ENCODE results near the gene ZDHHC11B. TPM values are rescaled to one million over a fixed set of nuclear protein-coding genes. Genes with fewer than 3 reads are reported as not detected.
"Not testable (repeated sequence)": the region's sequence is repeated elsewhere in the genome, so short reads cannot be mapped to it uniquely, and the experiment has no call there.

The ZDHHC11B gene
- total and polyA plus RNA-seq, 9 donors = 3.8 to 51.1 (median 10.4) TPM

- not testable (repeated sequence) for DNase-seq; H3K9me3 ChIP-seq (replicated peaks; ENCODE audit: control insufficient read depth, low read depth, low read length)
- WGBS (ENCODE audit: insufficient coverage) = no CpG with 5 or more reads among the region's 9 CpGs
Observed at GRCh38 chr5:811384-811783, 26.9 kb upstream of the ZDHHC11B start.

GRCh38 chr5:807719-808514, 23.4 kb upstream of the ZDHHC11B start:
- DNase-seq; H3K4me3 ChIP-seq (ENCODE audit: low read length); H3K9me3 ChIP-seq (replicated peaks; ENCODE audit: control insufficient read depth, low read depth, low read length); H3K4me1 ChIP-seq (ENCODE audit: control insufficient read depth, insufficient read depth, low read length); H3K27ac ChIP-seq (ENCODE audit: low read length); H3K27me3 ChIP-seq (ENCODE audit: control insufficient read depth, insufficient read depth, low read length); H3K36me3 ChIP-seq (ENCODE audit: control insufficient read depth, insufficient read depth, low read length): not testable (repeated sequence)
- WGBS (ENCODE audit: insufficient coverage) = no CpG with 5 or more reads among the region's 10 CpGs

More at GRCh38 chr5:811384-811783, 26.9 kb upstream of the ZDHHC11B start:
- not testable (repeated sequence) for H3K36me3 ChIP-seq (ENCODE audit: control insufficient read depth, insufficient read depth, low read length); H3K27ac ChIP-seq (ENCODE audit: low read length); H3K27me3 ChIP-seq (ENCODE audit: control insufficient read depth, insufficient read depth, low read length); H3K4me1 ChIP-seq (ENCODE audit: control insufficient read depth, insufficient read depth, low read length); H3K4me3 ChIP-seq (ENCODE audit: low read length)

- Histone ChIP-seq H3K27ac (ENCODE audit: low read length) (no peak overlapping the region), H3K9me3 (replicated peaks; ENCODE audit: control insufficient read depth, low read depth, low read length) (peaks cover 3% of the 10 kb centered on the region), H3K4me3 (ENCODE audit: low read length) (no peak overlapping the region), H3K27me3 (ENCODE audit: control insufficient read depth, insufficient read depth, low read length) (no peaks in the 10 kb centered on the region), H3K36me3 (ENCODE audit: control insufficient read depth, insufficient read depth, low read length) (no peaks in the 10 kb centered on the region), H3K4me1 (ENCODE audit: control insufficient read depth, insufficient read depth, low read length) (no peaks in the 10 kb centered on the region)
- 55% methylated on average over 2 of the region's 6 CpGs for WGBS (ENCODE audit: insufficient coverage)
- DNase-seq = no peak
Observed at GRCh38 chr5:801472-801871, 16.9 kb upstream of the ZDHHC11B start.

GRCh38 chr5:801055-801454, 16.5 kb upstream of the ZDHHC11B start:
- H3K4me3 ChIP-seq (ENCODE audit: low read length); H3K4me1 ChIP-seq (ENCODE audit: control insufficient read depth, insufficient read depth, low read length): not testable (repeated sequence)
- WGBS (ENCODE audit: insufficient coverage) = 67% methylated on average over 1 of the region's 4 CpGs

GRCh38 chr5:798505-799138, 14.1 kb upstream of the ZDHHC11B start:
- H3K9me3 ChIP-seq (replicated peaks; ENCODE audit: control insufficient read depth, low read depth, low read length); H3K4me1 ChIP-seq (ENCODE audit: control insufficient read depth, insufficient read depth, low read length); DNase-seq; H3K4me3 ChIP-seq (ENCODE audit: low read length); H3K27me3 ChIP-seq (ENCODE audit: control insufficient read depth, insufficient read depth, low read length); H3K36me3 ChIP-seq (ENCODE audit: control insufficient read depth, insufficient read depth, low read length); H3K27ac ChIP-seq (ENCODE audit: low read length): not testable (repeated sequence)
- WGBS (ENCODE audit: insufficient coverage) = no CpG with 5 or more reads among the region's 6 CpGs

More at GRCh38 chr5:801055-801454, 16.5 kb upstream of the ZDHHC11B start:
- not testable (repeated sequence) for H3K27me3 ChIP-seq (ENCODE audit: control insufficient read depth, insufficient read depth, low read length); DNase-seq; H3K36me3 ChIP-seq (ENCODE audit: control insufficient read depth, insufficient read depth, low read length); H3K9me3 ChIP-seq (replicated peaks; ENCODE audit: control insufficient read depth, low read depth, low read length); H3K27ac ChIP-seq (ENCODE audit: low read length)

GRCh38 chr5:797986-798385, 13.5 kb upstream of the ZDHHC11B start:
- H3K36me3 ChIP-seq (ENCODE audit: control insufficient read depth, insufficient read depth, low read length); H3K4me1 ChIP-seq (ENCODE audit: control insufficient read depth, insufficient read depth, low read length); H3K9me3 ChIP-seq (replicated peaks; ENCODE audit: control insufficient read depth, low read depth, low read length); H3K27ac ChIP-seq (ENCODE audit: low read length); H3K27me3 ChIP-seq (ENCODE audit: control insufficient read depth, insufficient read depth, low read length); H3K4me3 ChIP-seq (ENCODE audit: low read length); DNase-seq: not testable (repeated sequence)
- 100% methylated on average over 1 of the region's 4 CpGs for WGBS (ENCODE audit: insufficient coverage)

- H3K9me3 ChIP-seq (replicated peaks; ENCODE audit: control insufficient read depth, low read depth, low read length); H3K4me1 ChIP-seq (ENCODE audit: control insufficient read depth, insufficient read depth, low read length); H3K27me3 ChIP-seq (ENCODE audit: control insufficient read depth, insufficient read depth, low read length); H3K4me3 ChIP-seq (ENCODE audit: low read length); H3K36me3 ChIP-seq (ENCODE audit: control insufficient read depth, insufficient read depth, low read length); DNase-seq; H3K27ac ChIP-seq (ENCODE audit: low read length): not testable (repeated sequence)
- WGBS (ENCODE audit: insufficient coverage) = no CpG with 5 or more reads among the region's 1 CpG
Observed at GRCh38 chr5:795873-796272, 11.3 kb upstream of the ZDHHC11B start.

GRCh38 chr5:794948-795347, 10.4 kb upstream of the ZDHHC11B start:
- not testable (repeated sequence) for H3K36me3 ChIP-seq (ENCODE audit: control insufficient read depth, insufficient read depth, low read length); H3K27ac ChIP-seq (ENCODE audit: low read length); H3K9me3 ChIP-seq (replicated peaks; ENCODE audit: control insufficient read depth, low read depth, low read length); H3K4me3 ChIP-seq (ENCODE audit: low read length); DNase-seq; H3K4me1 ChIP-seq (ENCODE audit: control insufficient read depth, insufficient read depth, low read length); H3K27me3 ChIP-seq (ENCODE audit: control insufficient read depth, insufficient read depth, low read length)
- WGBS (ENCODE audit: insufficient coverage) = 70% methylated on average over 1 of the region's 1 CpG

- H3K36me3 ChIP-seq (ENCODE audit: control insufficient read depth, insufficient read depth, low read length); H3K27ac ChIP-seq (ENCODE audit: low read length); H3K4me1 ChIP-seq (ENCODE audit: control insufficient read depth, insufficient read depth, low read length); DNase-seq; H3K4me3 ChIP-seq (ENCODE audit: low read length); H3K9me3 ChIP-seq (replicated peaks; ENCODE audit: control insufficient read depth, low read depth, low read length): not testable (repeated sequence)
- WGBS (ENCODE audit: insufficient coverage) = 94% methylated on average over 9 of the region's 10 CpGs
- H3K27me3 ChIP-seq (ENCODE audit: control insufficient read depth, insufficient read depth, low read length) = peaks cover 15% of the 10 kb centered on the region
Observed at GRCh38 chr5:788703-789102, 4.2 kb upstream of the ZDHHC11B start.

- not testable (repeated sequence) for H3K36me3 ChIP-seq (ENCODE audit: control insufficient read depth, insufficient read depth, low read length); H3K4me3 ChIP-seq (ENCODE audit: low read length); H3K9me3 ChIP-seq (replicated peaks; ENCODE audit: control insufficient read depth, low read depth, low read length); H3K27ac ChIP-seq (ENCODE audit: low read length); DNase-seq
- Histone ChIP-seq H3K27me3 (ENCODE audit: control insufficient read depth, insufficient read depth, low read length) (peaks cover 16% of the 10 kb centered on the region), H3K4me1 (ENCODE audit: control insufficient read depth, insufficient read depth, low read length) (peaks cover 10% of the 10 kb centered on the region)
- WGBS (ENCODE audit: insufficient coverage) = 93% methylated on average over 2 of the region's 6 CpGs
Observed at GRCh38 chr5:787857-788233, 3.3 kb upstream of the ZDHHC11B start.
